ACC112 (cell line): Measurements from ENCODE around the gene FAXC.

Experiments
- H2AFZ ChIP-seq: fragments of 200-600 bp; sonication (generic); one replicate; pipeline ENCODE4 v1.6.0; 2017; ENCODE audit warnings: antibody characterized with exemption, low read length; ENCODE audit not compliant: unreplicated experiment
- H3K27ac ChIP-seq: fragments of 200-600 bp; sonication (generic); 2 replicates; pipeline ENCODE4 v1.5.1; 2014; ENCODE audit warnings: low read depth, mild to moderate bottlenecking, antibody characterized with exemption, low read length, moderate library complexity
- H3K27me3 ChIP-seq: fragments of 200-600 bp; sonication (generic); 2 replicates; pipeline ENCODE4 v1.6.1; 2014; ENCODE audit warnings: mild to moderate bottlenecking, antibody characterized with exemption, low read length, moderate library complexity, mixed read lengths; ENCODE audit not compliant: insufficient read depth
- H3K36me3 ChIP-seq: fragments of 200-600 bp; sonication (generic); 2 replicates; pipeline ENCODE4 v1.6.1; 2016; ENCODE audit warnings: mild to moderate bottlenecking, antibody characterized with exemption, low read length, moderate library complexity, mixed read lengths; ENCODE audit not compliant: insufficient read depth
- H3K4me1 ChIP-seq: fragments of 200-600 bp; sonication (generic); one replicate; pipeline ENCODE4 v1.6.1; 2016; ENCODE audit warnings: low read length, mixed read lengths; ENCODE audit not compliant: insufficient read depth, unreplicated experiment, control insufficient read depth
- H3K4me3 ChIP-seq: fragments of 200-600 bp; sonication (generic); 2 replicates; pipeline ENCODE4 v1.5.1; 2014; ENCODE audit warnings: mild to moderate bottlenecking, low read depth, low read length
- H3K79me2 ChIP-seq: fragments of 200-600 bp; sonication (generic); one replicate; pipeline ENCODE4 v1.6.0; 2016; ENCODE audit warnings: low read length; ENCODE audit not compliant: control insufficient read depth, unreplicated experiment, insufficient read depth

The FAXC gene

GRCh38 chr6:99349171-99350141 lies at the start of gene FAXC:
FAXC (minus strand) TSS chr6:99349674; CDS start chr6:99349372, 302 bp downstream.
- H3K36me3 ChIP-seq = no peaks in the 10 kb centered on the region
- peak within 1 kb of the TSS; percentile 64 for H2AFZ ChIP-seq
- no peak within 1 kb of the TSS for H3K27ac ChIP-seq
- H3K79me2 ChIP-seq = no peaks in the 10 kb centered on the region
- H3K27me3 ChIP-seq = peaks cover 29% of the 10 kb centered on the region
- H3K4me3 ChIP-seq = peak within 1 kb of the TSS; percentile 81
- peaks cover 6% of the 10 kb centered on the region for H3K4me1 ChIP-seq

- no peaks in the 10 kb centered on the region for H3K27me3 ChIP-seq
- H2AFZ ChIP-seq = no peak overlapping the region
- H3K27ac ChIP-seq = no peak overlapping the region
- no peaks in the 10 kb centered on the region for H3K79me2 ChIP-seq
- no peaks in the 10 kb centered on the region for H3K4me1 ChIP-seq
- H3K36me3 ChIP-seq = peaks cover 33% of the 10 kb centered on the region
- H3K4me3 ChIP-seq = no peak overlapping the region
Observed at GRCh38 chr6:99397287-99397686, 47.8 kb upstream of the FAXC start.

- Histone ChIP-seq H3K27me3 (no peaks in the 10 kb centered on the region), H3K4me1 (no peaks in the 10 kb centered on the region), H3K4me3 (peak within 1 kb of the TSS; percentile 85), H2AFZ (peak within 1 kb of the TSS; percentile 86), H3K79me2 (no peaks in the 10 kb centered on the region), H3K36me3 (peaks cover 4% of the 10 kb centered on the region; the same call in 1 of the 2 replicates), H3K27ac (peak within 1 kb of the TSS; percentile 71)
Observed at GRCh38 chr6:99393698-99394531, 44.4 kb upstream of the FAXC start, which contains the start of gene COQ3. COQ3 (minus strand) TSS chr6:99394195; CDS start chr6:99394179, 16 bp downstream.

- Histone ChIP-seq H3K4me1 (no peaks in the 10 kb centered on the region), H3K79me2 (no peaks in the 10 kb centered on the region), H3K27me3 (no peaks in the 10 kb centered on the region), H2AFZ (peak overlapping the region; percentile 86), H3K36me3 (no peaks in the 10 kb centered on the region), H3K27ac (peak overlapping the region; percentile 71; the same call in 1 of the 2 replicates), H3K4me3 (peak overlapping the region; percentile 85)
Observed at GRCh38 chr6:99393366-99393697, 43.9 kb upstream of the FAXC start.

- no peaks in the 10 kb centered on the region for H3K27me3 ChIP-seq
- H3K4me3 ChIP-seq = no peak overlapping the region
- H3K79me2 ChIP-seq = no peaks in the 10 kb centered on the region
Observed at GRCh38 chr6:99390896-99391295, 41.4 kb upstream of the FAXC start.

GRCh38 chr6:99384507-99384906 lies 35.0 kb upstream of the FAXC start:
- Histone ChIP-seq H3K36me3 (no peaks in the 10 kb centered on the region), H3K79me2 (no peaks in the 10 kb centered on the region), H3K4me1 (no peaks in the 10 kb centered on the region), H3K27ac (no peak overlapping the region), H3K27me3 (no peaks in the 10 kb centered on the region), H3K4me3 (no peak overlapping the region), H2AFZ (no peak overlapping the region)

More at GRCh38 chr6:99390896-99391295, 41.4 kb upstream of the FAXC start:
- no peaks in the 10 kb centered on the region for H3K36me3 ChIP-seq
- no peaks in the 10 kb centered on the region for H3K4me1 ChIP-seq
- no peak overlapping the region for H3K27ac ChIP-seq
- no peak overlapping the region for H2AFZ ChIP-seq

- Histone ChIP-seq H2AFZ (no peak overlapping the region), H3K27ac (no peak overlapping the region), H3K79me2 (no peaks in the 10 kb centered on the region)
Observed at GRCh38 chr6:99378636-99379035, 29.2 kb upstream of the FAXC start.

GRCh38 chr6:99369533-99369932 lies 20.1 kb upstream of the FAXC start:
- Histone ChIP-seq H3K79me2 (no peaks in the 10 kb centered on the region), H3K27me3 (no peaks in the 10 kb centered on the region), H3K4me3 (no peak overlapping the region), H3K36me3 (no peaks in the 10 kb centered on the region), H3K4me1 (no peaks in the 10 kb centered on the region), H2AFZ (no peak overlapping the region), H3K27ac (no peak overlapping the region)

More at GRCh38 chr6:99378636-99379035, 29.2 kb upstream of the FAXC start:
- Histone ChIP-seq H3K27me3 (no peaks in the 10 kb centered on the region), H3K36me3 (no peaks in the 10 kb centered on the region), H3K4me1 (no peaks in the 10 kb centered on the region), H3K4me3 (no peak overlapping the region)

- Histone ChIP-seq H2AFZ (no peak overlapping the region), H3K27ac (no peak overlapping the region), H3K79me2 (no peaks in the 10 kb centered on the region), H3K4me3 (no peak overlapping the region), H3K4me1 (no peaks in the 10 kb centered on the region), H3K27me3 (0 out of 2 replicates have a peak, but pooled peaks cover 1% of the 10 kb centered on the region), H3K36me3 (no peaks in the 10 kb centered on the region)
Observed at GRCh38 chr6:99366852-99367251, 17.4 kb upstream of the FAXC start.

- Histone ChIP-seq H3K36me3 (no peaks in the 10 kb centered on the region), H3K79me2 (no peaks in the 10 kb centered on the region), H3K27ac (no peak overlapping the region), H3K4me1 (no peaks in the 10 kb centered on the region), H3K27me3 (peaks cover 30% of the 10 kb centered on the region), H2AFZ (no peak overlapping the region), H3K4me3 (no peak overlapping the region)
Observed at GRCh38 chr6:99364026-99364425, 14.6 kb upstream of the FAXC start.
